Skeletal muscle tissue (tissue), 4 donors: Measurements from ENCODE around the gene CACNA2D3. TPM values are rescaled to one million over a fixed set of nuclear protein-coding genes. Genes with fewer than 3 reads are reported as not detected.
"Not testable (repeated sequence)": the region's sequence is repeated elsewhere in the genome, so short reads cannot be mapped to it uniquely, and the experiment has no call there.

Source experiments
- H3K27ac ChIP-seq: one replicate; pipeline ENCODE4 v1.7.0; 2013; ENCODE audit warnings: mild to moderate bottlenecking, low read depth, low read length, inconsistent platforms
- H3K27me3 ChIP-seq, 3 donors: one replicate each; pipeline ENCODE4 v1.7.0; 2013; ENCODE audit warnings: low read length in 3 of 3; ENCODE audit not compliant: control insufficient read depth in 3 of 3, insufficient read depth in 3 of 3
- H3K36me3 ChIP-seq, 3 donors: one replicate each; pipeline ENCODE4 v1.7.0; 2013; ENCODE audit warnings: low read length in 3 of 3; ENCODE audit not compliant: control insufficient read depth in 3 of 3, insufficient read depth in 3 of 3
- H3K4me1 ChIP-seq, 3 donors: one replicate each; pipeline ENCODE4 v1.7.0; 2013; ENCODE audit warnings: low read length in 3 of 3, mild to moderate bottlenecking in 3 of 3; ENCODE audit not compliant: control insufficient read depth in 3 of 3, insufficient read depth in 3 of 3
- H3K4me3 ChIP-seq, 3 donors: one replicate each; pipeline ENCODE4 v1.7.0; 2013; ENCODE audit warnings: low read length in 3 of 3
- H3K9ac ChIP-seq, 3 donors: one replicate each; pipeline ENCODE4 v1.7.0; 2013; ENCODE audit warnings: low read length in 3 of 3, mild to moderate bottlenecking in 3 of 3, moderate library complexity in 2 of 3, low read depth in 1 of 3
- H3K9me3 ChIP-seq, 3 donors: one replicate each; pipeline ENCODE4 v1.7.0; 2013; ENCODE audit warnings: low read length in 3 of 3; ENCODE audit not compliant: control insufficient read depth in 3 of 3
- total RNA-seq: library from RNA; depleted of rRNA; stranded (reverse); fragments of >200 nt; gene quantifications from one replicate; pipeline ENCODE4 v1.2.3, GENCODE V29; 2014
- donor health status: Osteomylitis.

The CACNA2D3 gene
- total RNA-seq, 1 donor from 2014 or later, result 3.1 TPM

- Histone ChIP-seq H3K9ac (no peak overlapping the region), H3K9me3 (no peaks in the 10 kb centered on the region), H3K4me1 (no peaks in the 10 kb centered on the region), H3K4me3 (no peak overlapping the region), H3K27ac (no peak overlapping the region), H3K36me3 (peaks cover 0 to 5% (median 0%) of the 10 kb centered on the region in 3 donors), H3K27me3 (no peaks in the 10 kb centered on the region)
These were observed 506.6 kb downstream of the CACNA2D3 start for GRCh38 chr3:54628888-54629441.

GRCh38 chr3:54630101-54630623, 507.8 kb downstream of the CACNA2D3 start:
- no peaks in the 10 kb centered on the region for H3K9me3 ChIP-seq
- no peak overlapping the region for H3K4me3 ChIP-seq
- H3K36me3 ChIP-seq, result peaks cover 0 to 5% (median 0%) of the 10 kb centered on the region in 3 donors
- H3K9ac ChIP-seq, result no peak overlapping the region
- H3K27me3 ChIP-seq, result no peaks in the 10 kb centered on the region
- no peaks in the 10 kb centered on the region for H3K4me1 ChIP-seq
- no peak overlapping the region for H3K27ac ChIP-seq

- not testable (repeated sequence) for H3K27me3 ChIP-seq, H3K27ac ChIP-seq, H3K4me3 ChIP-seq, H3K4me1 ChIP-seq, H3K36me3 ChIP-seq, H3K9ac ChIP-seq, H3K9me3 ChIP-seq
These were observed 508.6 kb downstream of the CACNA2D3 start for GRCh38 chr3:54631001-54631400.

DNA sequence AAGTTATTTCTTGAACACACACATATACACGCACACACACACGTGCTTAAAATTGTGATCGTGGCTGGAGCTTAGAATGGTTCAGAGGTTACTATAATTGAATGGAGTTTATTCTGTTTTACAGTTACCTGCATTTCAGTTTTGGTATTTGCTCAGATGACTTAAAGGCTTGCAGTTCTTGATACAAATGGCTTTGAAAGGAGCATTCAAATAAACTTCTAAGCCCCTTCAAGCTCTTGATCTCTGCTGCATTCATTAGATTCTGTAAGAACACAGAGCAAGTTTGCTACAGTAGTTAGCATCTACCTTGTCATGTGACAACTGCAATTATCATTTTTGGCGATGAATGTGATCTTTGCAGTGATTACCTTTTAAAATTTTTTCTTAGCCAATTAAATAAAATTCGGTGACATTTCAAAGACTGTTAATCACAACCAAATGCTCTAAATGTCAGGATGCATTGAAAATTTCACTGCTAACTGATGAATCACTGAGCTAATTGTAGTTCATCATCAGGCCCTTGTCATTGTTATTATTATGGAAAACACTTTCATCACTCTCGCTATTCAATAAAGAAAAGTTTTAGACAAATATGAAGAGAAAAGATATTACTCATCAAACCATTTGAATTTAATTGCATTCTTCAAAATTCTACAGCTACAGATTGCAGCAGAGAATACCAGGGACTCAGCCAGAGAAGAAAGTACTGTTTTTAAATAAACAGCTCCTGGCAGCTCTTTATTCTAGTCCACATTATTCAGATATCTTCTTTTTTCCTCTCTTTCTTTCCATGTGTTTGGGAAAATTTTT, 509.4 kb downstream of the CACNA2D3 start:
- H3K36me3 ChIP-seq, result peaks cover 0 to 5% (median 0%) of the 10 kb centered on the region in 3 donors
- no peaks in the 10 kb centered on the region for H3K9me3 ChIP-seq
- no peaks in the 10 kb centered on the region for H3K4me1 ChIP-seq
- no peaks in the 10 kb centered on the region for H3K27me3 ChIP-seq
- no peak overlapping the region for H3K4me3 ChIP-seq
- H3K9ac ChIP-seq, result no peak overlapping the region
- H3K27ac ChIP-seq, result no peak overlapping the region

DNA sequence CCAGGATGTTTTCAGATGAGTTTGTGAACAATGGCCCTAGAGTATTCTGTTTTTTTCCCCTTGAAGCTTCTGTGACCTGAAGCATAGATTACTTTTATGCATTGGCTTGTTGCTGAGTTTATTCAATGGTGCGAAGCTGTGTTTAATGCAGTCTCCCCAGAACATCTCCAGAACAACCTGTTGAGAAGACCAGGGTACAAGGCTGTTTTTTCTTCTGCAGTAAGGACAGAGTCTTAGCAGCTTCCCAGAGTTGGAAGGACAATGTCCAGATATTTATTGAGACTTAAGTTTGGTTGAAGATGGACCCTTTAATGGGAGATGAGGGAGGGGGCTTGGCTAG, 509.9 kb downstream of the CACNA2D3 start:
- no peaks in the 10 kb centered on the region for H3K27me3 ChIP-seq
- H3K36me3 ChIP-seq, result peaks cover 0 to 5% (median 0%) of the 10 kb centered on the region in 3 donors
- H3K9ac ChIP-seq, result no peak overlapping the region
- no peaks in the 10 kb centered on the region for H3K9me3 ChIP-seq
- H3K4me3 ChIP-seq, result no peak overlapping the region
- H3K4me1 ChIP-seq, result no peaks in the 10 kb centered on the region
- no peak overlapping the region for H3K27ac ChIP-seq

DNA sequence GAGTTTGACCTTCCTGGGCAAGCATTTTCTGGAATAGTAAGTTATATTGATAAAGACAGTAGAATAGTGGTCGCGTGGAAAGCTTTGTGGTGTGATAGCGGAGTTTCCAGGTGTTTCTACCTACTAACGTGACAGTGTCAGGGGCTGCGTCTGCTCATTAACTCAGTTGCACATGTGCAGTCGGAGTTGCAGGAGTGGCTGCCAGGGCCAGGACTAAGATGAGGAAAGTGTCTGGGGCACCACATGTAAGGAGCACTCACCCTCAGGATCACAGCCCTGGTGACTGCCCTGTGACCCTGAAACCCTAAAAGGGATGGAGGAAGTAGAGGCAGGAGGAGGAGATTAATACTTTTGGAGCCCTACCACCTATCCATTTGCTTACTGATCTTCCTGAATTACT, 510.5 kb downstream of the CACNA2D3 start:
- H3K4me3 ChIP-seq, result no peak overlapping the region
- H3K27me3 ChIP-seq, result no peaks in the 10 kb centered on the region
- no peaks in the 10 kb centered on the region for H3K4me1 ChIP-seq
- no peak overlapping the region for H3K9ac ChIP-seq
- H3K9me3 ChIP-seq, result no peaks in the 10 kb centered on the region
- H3K36me3 ChIP-seq, result peaks cover 0 to 5% (median 0%) of the 10 kb centered on the region in 3 donors
- H3K27ac ChIP-seq, result no peak overlapping the region

DNA sequence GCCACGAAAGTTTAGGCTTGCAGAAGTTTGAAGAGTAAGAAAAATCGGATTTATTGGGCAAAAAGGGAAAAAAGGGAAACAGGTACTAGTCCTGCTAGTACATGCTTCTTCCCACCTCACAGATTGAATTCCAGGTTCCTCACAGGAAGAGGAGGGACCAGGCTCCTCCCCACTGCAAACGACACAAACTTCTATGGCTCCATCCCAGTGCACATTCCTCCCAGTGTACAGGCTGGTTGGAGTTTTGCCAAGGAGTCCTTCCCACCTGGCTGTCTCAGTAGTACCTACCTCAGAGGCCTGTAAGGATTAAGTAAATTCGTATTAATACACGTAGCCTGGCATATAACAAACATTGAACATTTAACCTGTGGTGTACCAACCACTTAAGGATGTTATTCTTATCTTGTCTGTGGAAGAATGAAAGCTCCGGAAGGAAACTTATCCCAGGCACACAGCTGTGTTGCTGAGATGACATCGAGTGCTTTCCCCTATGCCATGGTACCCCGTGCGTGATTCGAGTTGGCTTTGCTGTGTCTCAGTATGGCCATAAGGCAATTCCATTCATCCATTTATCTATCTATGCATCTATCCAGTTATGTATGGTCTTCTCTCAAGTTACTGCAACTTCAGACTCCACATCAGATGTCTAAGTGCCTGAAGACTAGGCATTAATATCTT, 511.2 kb downstream of the CACNA2D3 start:
- H3K27ac ChIP-seq, result no peak overlapping the region
- peaks cover 0 to 5% (median 0%) of the 10 kb centered on the region in 3 donors for H3K36me3 ChIP-seq
- H3K9ac ChIP-seq, result no peak overlapping the region
- H3K4me3 ChIP-seq, result no peak overlapping the region
- H3K27me3 ChIP-seq, result no peaks in the 10 kb centered on the region
- H3K4me1 ChIP-seq, result no peaks in the 10 kb centered on the region
- no peaks in the 10 kb centered on the region for H3K9me3 ChIP-seq

DNA sequence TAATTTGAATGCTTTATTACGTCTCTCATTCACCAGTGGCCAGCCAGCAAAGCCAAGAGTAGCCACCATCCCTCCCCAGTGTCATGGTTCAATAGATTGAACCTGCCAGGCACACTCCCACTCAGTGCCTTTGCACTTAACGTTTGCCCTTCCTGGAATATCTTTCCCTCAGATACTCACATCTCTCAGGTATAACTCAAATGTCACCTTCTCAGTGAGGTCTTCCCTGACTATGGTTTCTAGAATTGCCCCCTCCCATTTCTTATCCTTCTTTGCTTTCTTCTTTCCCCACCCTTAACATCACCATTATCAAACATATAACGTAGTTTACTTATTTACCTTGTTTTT, 511.7 kb downstream of the CACNA2D3 start:
- Histone ChIP-seq H3K9ac (no peak overlapping the region), H3K4me1 (no peaks in the 10 kb centered on the region), H3K9me3 (no peaks in the 10 kb centered on the region), H3K36me3 (no peaks in the 10 kb centered on the region), H3K27ac (no peak overlapping the region), H3K4me3 (no peak overlapping the region), H3K27me3 (no peaks in the 10 kb centered on the region)

DNA sequence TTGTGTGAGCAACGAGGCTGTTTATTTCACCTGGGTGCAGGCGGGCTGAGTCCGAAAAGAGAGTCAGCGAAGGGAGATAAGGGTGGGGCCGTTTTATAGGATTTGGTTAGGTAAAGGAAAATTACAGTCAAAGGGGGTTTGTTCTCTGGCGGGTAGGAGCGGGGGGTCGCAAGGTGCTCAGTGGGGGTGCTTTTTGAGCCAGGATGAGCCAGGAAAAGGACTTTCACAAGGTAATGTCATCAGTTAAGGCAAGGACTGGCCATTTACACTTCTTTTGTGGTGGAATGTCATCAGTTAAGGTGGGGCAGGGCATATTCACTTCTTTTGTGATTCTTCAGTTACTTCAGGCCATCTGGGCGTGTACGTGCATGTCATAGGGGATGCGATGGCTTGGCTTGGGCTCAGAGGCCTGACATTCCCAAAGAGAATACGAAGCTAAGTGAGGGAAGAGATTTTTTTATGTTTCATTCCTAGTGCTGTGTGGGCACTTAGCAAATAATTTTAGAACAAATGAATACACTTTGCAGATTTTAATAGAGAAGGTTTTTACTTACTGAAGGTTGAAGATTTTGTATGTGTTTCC, 517.5 kb downstream of the CACNA2D3 start:
- not testable (repeated sequence) for H3K36me3 ChIP-seq, H3K4me3 ChIP-seq, H3K27ac ChIP-seq, H3K27me3 ChIP-seq, H3K9ac ChIP-seq, H3K4me1 ChIP-seq, H3K9me3 ChIP-seq
